Cerebellar cortex (tissue), 1 donor: ENCODE results near the gene MAP2K7.

Experiments
- DNase-seq: peaks from one replicate; pipeline ENCODE4 v3.0.0-alpha.2; 2015; ENCODE audit warnings: low spot score

The MAP2K7 gene

GRCh38 chr19:7963566-7963965 is 59.9 kb downstream of the MAP2K7 start:
- DNase-seq, result no peak
